Glomerular endothelial cell (primary cell): Measurements from ENCODE around the gene SYNJ2. TPM values are rescaled to one million over a fixed set of nuclear protein-coding genes. Genes with fewer than 3 reads are reported as not detected.

Experiments
- DNase-seq: peaks from one replicate; pipeline ENCODE4 v3.0.0-alpha.2; 2011; ENCODE audit warnings: low read depth, low spot score; ENCODE audit errors: extremely low read depth
- total RNA-seq: library from RNA; depleted of rRNA; stranded (reverse); fragments of >200 nt; gene quantifications from 2 replicates; pipeline ENCODE4 v1.2.3, GENCODE V29; 2015

The SYNJ2 gene
- total RNA-seq, 1 donor from 2014 or later, result 104 TPM

DNA sequence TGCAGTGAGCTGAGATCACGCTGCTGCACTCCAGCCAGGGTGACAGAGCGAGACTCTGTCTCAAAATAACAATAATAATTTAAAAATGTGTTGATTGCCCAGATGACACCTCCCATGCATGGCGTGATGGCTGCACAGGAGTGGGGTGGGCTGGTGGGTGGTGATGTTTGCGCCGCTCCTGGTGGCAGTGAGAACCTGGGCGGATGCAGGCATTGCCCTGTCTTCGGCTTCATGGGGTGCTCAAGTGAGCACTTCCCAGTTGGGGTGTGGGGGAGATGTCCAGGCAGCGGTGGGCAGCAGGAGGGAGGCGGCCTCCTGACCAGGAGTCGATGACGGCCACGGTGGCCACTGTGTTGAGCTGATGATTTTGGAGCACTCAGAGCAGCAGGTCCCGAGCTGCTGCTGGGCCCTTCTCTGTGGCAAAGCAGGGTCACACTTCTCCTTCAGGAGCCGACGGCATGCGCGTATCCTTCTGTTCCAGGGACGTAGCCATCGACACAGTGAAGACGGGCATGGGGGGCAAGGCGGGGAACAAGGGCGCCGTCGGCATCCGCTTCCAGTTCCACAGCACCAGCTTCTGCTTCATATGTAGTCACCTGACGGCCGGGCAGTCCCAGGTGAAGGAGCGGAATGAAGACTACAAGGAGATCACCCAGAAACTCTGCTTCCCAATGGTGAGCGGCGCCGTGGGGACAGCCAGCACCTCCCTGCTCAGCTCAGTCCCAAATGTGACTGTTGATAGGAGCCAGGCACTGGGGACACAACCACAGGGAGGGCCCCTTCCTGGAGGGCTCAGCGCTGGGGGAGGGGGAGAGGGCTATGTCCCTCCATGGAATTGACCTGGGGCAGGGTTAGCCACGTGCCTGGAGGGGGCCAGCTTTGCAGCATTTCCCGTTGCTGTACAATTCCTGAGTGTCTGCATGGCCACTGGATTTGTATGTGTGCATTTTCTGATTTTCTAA, 89.7 kb downstream of the SYNJ2 start:
- no peak for DNase-seq

DNA sequence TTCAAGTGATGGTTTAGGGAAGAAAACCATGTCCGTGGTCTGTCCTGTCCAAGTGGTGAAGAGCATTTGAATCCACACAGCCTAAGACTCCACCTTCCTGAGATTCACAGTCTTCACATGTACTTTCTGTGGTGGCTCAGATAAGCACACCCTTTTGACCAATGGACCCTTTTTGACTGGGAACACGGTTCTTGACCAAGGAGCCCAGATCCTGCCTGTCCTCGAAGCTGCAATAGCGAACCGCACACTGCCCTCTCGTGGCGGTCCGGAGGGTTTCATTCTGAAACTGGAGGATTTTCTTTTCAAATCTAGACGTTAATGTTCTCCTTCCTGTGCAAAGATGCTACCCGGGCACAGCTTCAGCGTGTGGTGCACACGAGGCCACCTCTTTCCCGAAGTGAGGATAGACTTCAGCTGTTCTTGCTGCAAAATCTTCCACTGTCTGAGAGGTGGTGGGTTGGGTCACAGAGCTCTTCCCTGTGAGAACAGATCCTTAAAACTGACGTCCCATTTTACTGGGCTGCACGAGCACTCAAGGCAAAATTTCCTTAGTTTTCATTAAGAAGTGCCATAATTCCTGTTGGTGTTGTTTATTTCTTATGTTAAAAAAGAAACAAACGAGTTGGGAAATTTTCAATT, 90.5 kb downstream of the SYNJ2 start:
- no peak for DNase-seq

DNA sequence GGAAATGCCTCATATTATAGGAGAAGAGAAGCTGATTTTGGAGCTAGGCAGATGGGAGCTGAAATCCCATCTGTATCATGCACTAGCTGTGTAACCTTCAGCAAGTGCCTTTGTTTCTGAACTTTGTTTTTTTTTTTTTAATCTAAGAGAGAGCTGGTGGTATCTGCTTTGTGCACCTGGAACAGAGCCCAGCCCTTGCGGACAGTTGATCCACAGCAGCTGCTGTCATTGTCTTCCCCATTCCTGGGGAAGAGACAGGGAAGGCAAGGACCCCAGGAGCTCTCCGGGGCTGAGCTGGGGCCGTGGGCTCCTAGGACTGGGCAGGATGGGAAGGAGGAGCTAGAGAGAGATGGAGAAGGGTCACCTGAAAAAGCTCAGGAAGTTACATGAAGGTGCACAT, 92.1 kb downstream of the SYNJ2 start:
- no peak for DNase-seq

DNA sequence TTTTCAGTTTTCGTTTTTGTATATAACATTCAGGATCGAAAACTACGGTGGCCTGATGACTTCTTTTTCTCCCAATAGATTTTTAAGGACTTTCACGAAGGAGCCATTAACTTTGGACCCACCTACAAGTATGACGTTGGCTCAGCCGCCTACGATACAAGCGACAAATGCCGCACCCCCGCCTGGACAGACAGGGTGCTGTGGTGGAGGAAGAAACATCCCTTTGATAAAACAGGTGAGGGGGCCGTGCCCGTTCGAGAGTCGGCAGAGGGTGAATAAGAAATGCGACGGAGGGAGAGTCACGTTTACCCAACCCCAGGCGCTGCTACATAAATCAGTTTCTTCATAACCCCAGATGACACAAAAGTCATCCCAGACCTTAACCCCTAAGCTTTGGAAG, 94.9 kb downstream of the SYNJ2 start:
- no peak for DNase-seq

DNA sequence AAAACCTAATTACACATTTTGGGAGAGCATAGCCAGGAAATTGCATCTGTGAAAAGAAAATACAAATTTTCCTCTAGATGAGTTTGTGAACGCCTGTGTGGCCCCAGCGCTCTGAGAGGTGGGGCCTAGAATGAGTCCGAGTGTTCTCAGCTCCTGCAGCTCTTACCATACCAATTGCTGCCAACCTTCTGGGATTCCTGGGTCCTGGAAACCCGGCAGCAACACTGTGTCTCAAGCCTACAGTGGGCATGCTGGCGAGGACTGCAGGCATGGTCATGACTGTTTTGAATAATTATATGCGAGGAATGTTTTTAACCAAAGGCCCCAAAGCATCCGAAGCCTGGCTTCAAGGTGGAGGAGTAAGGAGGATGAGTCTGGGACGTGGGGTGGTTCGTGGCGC, 96.0 kb downstream of the SYNJ2 start:
- DNase-seq, result no peak

DNA sequence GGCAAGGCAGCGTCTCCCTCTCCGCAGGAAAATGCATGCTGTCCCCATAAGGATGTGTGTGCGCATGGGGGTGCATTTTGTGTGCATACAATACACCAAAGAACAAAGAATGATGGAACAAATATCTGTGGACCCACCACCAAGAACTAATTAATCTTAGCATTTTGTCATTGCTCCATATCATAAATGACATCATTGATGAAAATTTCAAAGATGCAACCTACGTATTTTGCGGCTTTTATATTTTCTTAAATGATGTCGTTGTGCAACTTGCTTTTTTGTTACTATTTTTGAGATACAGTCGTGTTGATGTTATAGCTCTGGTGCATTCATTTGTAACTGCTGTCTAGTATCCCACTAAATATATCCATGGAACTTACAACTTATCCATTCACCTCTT, 96.7 kb downstream of the SYNJ2 start:
- DNase-seq, result no peak

DNA sequence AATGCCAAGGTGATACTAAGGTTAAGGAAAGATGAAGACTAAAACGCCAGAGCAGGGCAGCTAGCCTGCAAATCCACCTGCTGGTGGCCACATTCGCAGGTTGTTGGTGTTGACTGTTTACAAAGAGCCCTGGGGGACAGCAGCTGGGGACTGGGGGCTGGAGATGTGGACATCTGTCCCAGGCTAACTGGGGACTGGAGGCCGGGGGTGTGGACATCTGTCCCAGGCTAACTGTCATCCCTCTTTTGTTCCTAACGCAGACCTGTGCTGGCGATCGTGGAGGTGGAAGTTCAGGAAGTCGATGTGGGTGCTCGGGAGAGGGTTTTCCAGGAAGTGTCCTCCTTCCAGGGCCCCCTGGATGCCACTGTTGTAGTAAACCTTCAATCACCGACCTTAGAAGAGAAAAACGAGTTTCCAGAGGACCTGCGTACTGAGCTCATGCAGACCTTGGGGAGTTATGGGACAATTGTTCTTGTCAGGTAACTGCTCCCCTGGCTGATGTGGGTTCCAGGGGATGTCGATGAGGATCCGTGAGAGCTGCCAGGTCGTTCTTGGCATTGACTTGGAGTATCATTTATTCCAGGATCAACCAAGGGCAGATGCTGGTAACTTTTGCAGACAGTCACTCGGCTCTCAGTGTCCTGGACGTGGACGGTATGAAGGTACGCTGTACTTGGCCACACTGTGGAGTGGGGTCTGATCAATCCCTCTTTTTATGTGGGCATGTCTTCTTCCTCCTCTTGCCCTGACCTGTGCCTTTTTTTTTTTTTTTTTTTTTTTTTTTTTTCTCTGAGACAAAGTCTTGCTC, 99.4 kb downstream of the SYNJ2 start:
- DNase-seq, result no peak

DNA sequence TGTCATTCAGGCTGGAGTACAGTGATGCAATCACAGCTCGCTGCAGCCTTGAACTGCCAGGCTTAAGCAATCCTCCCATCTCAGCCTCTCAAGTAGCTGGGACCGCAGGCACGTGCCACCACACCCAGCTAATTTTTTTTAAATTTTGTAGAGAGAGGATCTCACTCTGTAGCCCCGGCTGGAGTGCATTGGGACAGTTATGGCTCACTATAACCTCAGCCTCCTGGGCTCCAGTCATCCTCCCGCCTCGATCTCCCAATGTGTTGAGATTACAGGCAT, 99.9 kb downstream of the SYNJ2 start:
- no peak for DNase-seq

DNA sequence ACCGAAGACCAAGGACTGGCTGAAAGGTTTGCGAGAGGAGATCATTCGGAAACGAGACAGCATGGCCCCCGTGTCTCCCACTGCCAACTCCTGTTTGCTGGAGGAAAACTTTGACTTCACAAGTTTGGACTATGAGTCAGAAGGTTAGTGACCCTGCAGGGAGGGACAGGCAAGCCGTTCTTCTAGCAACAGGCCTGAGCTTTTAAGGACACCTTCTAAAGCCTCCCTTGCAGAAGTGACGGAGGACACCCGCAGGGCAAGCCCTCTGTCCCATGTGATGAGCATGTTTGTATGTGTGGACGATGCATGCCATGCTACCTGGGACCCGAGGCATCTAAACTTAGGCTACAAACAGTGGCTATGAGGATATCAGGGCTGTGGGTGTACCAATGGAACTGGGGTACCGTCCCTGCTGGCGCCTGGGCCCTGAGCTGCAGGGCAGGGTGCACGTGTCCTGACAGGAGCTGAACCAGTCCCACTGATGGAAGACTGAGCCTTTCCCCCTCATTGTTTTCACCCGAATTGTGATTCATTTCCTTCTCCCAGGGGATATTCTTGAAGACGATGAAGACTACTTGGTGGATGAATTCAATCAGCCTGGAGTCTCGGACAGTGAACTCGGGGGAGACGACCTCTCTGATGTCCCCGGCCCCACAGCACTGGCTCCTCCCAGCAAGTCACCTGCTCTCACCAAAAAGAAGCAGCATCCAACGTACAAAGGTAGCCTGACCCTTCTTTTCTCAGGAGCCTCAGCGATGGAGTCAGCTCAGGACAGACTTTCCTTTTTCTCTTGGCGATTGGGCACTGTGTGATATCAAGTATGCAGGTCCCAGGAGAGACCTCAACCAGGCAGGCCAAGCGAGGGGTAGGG, 102.0 kb downstream of the SYNJ2 start:
- no peak for DNase-seq

DNA sequence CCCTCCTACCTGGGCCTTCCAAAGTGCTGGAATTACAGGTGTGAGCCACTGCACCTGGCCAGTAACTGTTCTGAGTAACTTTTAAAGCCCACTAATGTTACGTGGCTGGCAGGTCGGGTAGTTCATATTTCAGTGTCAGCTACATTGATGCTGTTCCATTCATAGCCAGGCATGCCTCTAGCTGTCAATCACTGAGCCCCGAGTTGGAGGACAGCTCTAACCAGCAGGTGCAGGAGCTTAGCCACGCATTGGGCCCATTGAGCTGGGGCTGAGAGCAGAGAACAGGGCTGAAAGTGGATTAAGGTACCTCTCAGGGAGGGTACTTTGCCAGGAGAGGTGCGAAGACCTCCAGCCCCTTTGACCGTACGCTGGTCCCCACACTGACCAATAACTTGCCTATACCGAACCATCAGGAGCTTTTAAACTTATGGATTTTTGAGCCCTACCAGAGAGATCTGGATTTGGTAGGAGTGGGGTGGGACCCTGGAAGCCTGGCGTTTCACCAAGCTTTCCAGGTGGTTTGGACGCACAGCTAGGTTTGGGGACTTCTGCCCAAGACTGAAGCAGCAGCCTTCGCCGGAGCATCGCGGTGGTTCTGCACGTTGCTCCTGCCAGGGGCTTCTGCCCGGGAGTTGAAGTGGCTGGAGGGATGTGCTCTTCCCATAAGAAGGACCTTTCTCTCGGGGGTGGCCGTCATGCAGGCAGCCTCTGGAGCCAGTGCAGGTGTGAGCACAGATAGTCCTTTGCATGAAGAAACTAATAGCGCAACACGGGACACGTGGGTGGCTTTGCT, 103.8 kb downstream of the SYNJ2 start:
- no peak for DNase-seq

DNA sequence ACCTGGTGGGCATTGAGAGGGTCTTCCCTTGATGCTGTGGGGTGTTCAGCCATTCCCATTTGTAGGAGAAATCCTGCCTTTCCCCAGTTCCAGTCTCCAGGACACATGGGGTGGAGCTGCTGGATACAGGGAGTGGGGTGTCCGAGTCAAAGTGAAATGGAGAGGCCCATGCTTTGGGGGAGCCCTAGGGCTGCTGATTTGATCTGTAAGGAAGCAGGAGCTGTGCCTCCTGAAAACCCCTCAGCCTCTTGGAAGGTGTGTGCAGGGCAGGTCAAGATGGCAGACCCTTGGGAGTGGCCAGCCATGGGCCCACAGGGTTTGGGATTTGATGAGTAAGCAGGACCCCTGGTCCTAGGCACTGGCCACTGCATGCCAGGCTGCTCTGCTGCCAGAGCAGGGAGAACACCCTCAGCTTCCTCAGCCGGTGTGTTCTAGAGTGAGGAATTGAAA, 104.4 kb downstream of the SYNJ2 start:
- DNase-seq, result no peak

DNA sequence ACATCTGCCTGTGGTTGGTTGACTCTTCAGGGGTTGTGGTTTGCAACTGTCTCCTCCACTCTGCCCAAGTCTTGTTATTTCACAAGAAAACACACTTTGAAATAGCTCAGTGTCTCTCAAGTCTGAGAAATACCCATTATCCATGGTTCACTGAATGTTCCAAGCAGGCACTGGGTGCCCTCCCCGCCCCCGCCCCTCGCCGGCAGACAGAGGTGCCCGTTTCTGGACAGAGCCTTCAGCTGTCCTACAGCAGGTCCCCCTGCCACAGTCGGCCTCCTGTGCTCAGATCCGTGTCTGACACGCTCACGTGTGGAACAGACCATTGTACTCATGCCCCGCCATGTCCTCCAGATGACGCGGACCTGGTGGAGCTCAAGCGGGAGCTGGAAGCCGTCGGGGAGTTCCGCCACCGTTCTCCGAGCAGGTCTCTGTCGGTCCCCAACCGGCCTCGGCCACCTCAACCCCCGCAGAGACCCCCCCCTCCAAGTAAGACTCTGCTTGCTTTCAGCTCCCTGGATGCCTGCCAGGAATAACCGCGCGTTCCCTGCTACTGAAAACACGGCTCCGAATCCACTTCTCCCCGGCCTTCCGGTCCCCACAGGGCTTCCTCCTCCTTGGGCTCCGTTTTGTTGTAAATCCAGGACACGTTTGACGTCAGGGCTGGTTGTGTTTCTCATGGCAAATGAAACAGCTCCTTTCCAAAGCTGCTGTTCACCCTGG, 105.0 kb downstream of the SYNJ2 start:
- DNase-seq, result no peak

DNA sequence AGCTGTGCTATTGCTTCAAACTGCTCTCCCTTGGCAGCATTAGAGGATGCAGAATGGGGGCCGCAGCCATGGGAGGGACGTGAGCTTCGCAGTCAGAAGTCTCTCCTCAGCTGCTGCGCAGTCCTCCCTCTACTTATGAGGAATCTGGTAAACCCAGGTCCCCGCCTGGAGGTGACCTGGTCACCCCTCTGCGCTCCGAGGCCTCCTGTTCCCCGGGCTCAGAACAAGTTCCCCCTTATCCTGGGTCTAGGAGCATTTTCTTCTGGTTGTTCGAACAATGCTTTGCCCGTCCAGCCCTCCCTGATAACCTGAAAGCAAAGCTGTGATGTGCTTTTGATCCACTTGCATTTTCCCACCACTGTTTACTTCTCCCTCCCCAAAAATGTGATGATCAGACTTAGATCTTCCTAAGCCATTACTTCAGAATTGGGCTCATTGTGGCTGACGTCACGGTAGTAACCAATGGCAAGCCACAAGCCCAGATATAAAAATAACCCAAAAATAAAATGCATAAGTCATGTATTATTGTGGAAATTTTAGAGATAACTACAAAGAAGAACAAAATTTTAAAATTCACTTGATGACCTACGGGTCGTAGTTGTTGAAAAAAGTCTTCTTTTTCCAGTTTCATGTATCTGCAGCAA, 105.7 kb downstream of the SYNJ2 start:
- no peak for DNase-seq

DNA sequence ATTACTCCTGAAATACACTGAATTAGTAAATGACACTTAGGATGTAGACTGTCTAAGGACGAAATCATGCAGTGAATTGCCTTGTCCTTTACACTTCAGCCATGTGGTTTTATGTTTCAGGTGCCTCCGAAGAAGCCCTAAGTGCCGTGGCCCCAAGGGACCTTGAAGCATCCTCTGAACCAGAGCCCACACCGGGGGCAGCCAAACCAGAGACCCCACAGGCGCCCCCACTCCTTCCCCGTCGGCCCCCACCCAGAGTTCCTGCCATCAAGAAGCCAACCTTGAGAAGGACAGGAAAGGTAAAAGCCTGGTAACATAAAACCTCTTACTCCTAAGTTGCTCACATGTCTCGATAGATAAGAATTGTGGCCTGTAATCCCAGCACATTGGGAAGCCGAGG, 111.1 kb downstream of the SYNJ2 start:
- DNase-seq, result no peak

DNA sequence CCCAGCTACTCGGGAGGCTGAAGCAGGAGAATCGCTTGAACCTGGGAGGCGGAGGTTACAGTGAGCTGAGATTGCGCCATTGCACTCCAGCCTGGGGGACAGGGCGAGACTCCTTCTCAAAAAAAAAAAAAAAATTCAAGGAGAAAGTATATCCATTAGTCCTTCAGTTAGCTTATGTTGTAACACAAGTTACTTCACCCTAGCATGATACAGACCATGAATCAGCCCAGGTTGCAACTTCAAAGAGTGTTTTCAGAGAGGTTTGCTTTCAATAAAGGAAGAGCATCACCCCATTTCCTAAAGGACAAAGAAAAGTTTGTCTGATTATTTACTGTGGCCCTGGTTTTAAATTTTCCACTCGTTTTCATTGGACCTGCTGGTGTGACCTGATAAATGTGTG, 113.4 kb downstream of the SYNJ2 start:
- no peak for DNase-seq

DNA sequence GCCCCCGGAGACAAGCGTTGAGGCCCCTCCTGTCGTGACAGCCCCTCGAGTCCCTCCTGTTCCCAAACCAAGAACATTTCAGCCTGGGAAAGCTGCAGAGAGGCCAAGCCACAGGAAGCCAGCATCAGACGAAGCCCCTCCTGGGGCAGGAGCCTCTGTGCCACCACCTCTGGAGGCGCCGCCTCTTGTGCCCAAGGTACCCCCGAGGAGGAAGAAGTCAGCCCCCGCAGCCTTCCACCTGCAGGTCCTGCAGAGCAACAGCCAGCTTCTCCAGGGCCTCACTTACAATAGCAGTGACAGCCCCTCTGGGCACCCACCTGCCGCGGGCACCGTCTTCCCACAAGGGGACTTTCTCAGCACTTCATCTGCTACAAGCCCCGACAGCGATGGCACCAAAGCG, 114.0 kb downstream of the SYNJ2 start:
- DNase-seq, result no peak

DNA sequence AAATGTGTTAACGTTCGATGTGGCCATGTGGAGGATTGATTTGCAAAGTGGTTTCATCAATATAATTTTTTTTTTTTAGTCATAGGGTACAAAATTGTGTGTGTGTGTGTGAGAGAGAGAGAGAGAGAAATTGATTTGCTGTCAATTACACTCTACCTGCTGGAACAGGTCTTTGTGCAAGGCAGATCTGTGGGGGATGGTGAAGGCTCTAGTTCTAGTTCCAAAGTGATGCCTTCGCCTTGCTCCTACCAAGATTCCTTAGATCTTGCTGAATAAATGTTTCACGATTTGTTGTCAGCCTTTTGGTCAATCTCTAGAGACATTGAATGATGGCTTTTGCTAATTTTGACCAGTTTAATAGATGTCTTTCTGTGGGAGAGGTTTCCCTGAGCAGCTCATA, 121.6 kb downstream of the SYNJ2 start:
- no peak for DNase-seq

DNA sequence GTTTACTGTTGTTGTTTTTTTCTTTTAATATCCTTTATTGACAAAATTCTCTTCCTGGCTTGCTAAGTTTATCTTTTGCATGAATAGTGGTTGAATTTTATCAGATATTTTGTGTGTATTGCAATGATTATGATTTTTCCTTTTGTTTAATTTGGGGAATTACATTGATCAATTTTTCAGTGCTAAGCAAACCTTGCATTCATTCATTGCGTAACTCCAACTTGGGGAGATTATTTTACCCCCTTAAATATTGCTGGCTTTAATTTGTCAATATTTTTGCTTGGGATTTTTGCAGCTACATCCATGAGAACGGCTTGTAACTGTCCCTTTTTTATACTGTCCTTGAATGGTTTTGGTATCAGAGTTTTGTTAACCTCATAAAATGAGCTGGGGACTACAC, 123.0 kb downstream of the SYNJ2 start:
- DNase-seq, result no peak

DNA sequence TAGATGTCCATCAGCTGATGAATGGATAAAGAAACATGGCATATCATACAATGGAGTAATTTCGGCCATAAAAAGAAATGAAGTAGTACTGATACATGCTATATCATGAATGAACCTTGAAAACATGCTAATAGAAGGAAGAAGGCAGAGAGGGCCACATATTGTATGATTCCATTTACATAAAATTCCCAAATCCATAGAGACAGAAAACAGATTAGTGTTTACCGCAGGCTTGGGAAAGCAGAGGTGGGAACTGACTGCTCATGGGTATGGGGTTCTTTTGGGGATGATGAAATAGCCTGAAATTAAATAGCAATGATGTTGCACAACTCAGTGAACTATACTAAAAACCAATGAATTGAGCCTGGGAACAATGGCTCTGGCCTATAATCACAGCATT, 128.1 kb downstream of the SYNJ2 start:
- no peak for DNase-seq
